Loucy (cell line): Measurements from ENCODE around the gene RNF182.
"Not testable (repeated sequence)": the region's sequence is repeated elsewhere in the genome, so short reads cannot be mapped to it uniquely, and the experiment has no call there.

Experiments used
- H2AFZ ChIP-seq: fragments of 200-600 bp; sonication (generic); 2 replicates; pipeline ENCODE4 v1.6.0; 2016; ENCODE audit warnings: antibody characterized with exemption, mild to moderate bottlenecking, low read length, moderate library complexity
- H3F3A ChIP-seq: fragments of 200-600 bp; 2 replicates; pipeline ENCODE4 v1.6.0; 2016; ENCODE audit warnings: antibody characterized with exemption, low read depth, mild to moderate bottlenecking
- H3K27me3 ChIP-seq: fragments of 200-600 bp; sonication (generic); 2 replicates; pipeline ENCODE4 v1.6.1; 2014; ENCODE audit warnings: low read length, mild to moderate bottlenecking; ENCODE audit not compliant: insufficient read depth, poor library complexity, severe bottlenecking
- H3K36me3 ChIP-seq: fragments of 200-600 bp; sonication (generic); 2 replicates; pipeline ENCODE4 v1.6.1; 2016; ENCODE audit warnings: low read length; ENCODE audit not compliant: insufficient read depth
- H3K4me1 ChIP-seq: fragments of 200-600 bp; sonication (generic); 2 replicates; pipeline ENCODE4 v1.5.1; 2014; ENCODE audit warnings: low read length, mild to moderate bottlenecking; ENCODE audit not compliant: insufficient read depth, poor library complexity, severe bottlenecking
- H3K4me2 ChIP-seq: fragments of 200-600 bp; sonication (generic); 2 replicates; pipeline ENCODE4 v1.6.0; 2014; ENCODE audit warnings: antibody characterized with exemption, low read length, low read depth, mild to moderate bottlenecking; ENCODE audit not compliant: poor library complexity, severe bottlenecking
- H3K4me3 ChIP-seq: fragments of 200-600 bp; sonication (generic); 2 replicates; pipeline ENCODE4 v1.5.1; 2014; ENCODE audit warnings: low read length, mild to moderate bottlenecking, mixed read lengths; ENCODE audit not compliant: poor library complexity, severe bottlenecking
- H3K79me2 ChIP-seq: fragments of 200-600 bp; sonication (generic); 2 replicates; pipeline ENCODE4 v1.6.1; 2014; ENCODE audit warnings: low read length; ENCODE audit not compliant: insufficient read depth
- H3K9ac ChIP-seq: fragments of 200-600 bp; sonication (generic); 2 replicates; pipeline ENCODE4 v1.6.0; 2014; ENCODE audit warnings: mild to moderate bottlenecking, low read depth, low read length, moderate library complexity; ENCODE audit not compliant: poor library complexity, severe bottlenecking
- H3K9me2 ChIP-seq: fragments of 200-600 bp; sonication (generic); replicated peaks from 2 replicates; pipeline ENCODE4 v1.6.1; 2016; ENCODE audit warnings: low read depth, low read length, mixed read lengths
- H3K9me3 ChIP-seq: fragments of 200-600 bp; sonication (generic); 2 replicates; pipeline ENCODE4 v1.6.1; 2014; ENCODE audit warnings: mild to moderate bottlenecking, antibody characterized with exemption, low read length, low read depth; ENCODE audit not compliant: insufficient read depth
- H4K20me1 ChIP-seq: fragments of 200-600 bp; sonication (generic); 2 replicates; pipeline ENCODE4 v1.6.0; 2014; ENCODE audit warnings: antibody characterized with exemption, low read length, mild to moderate bottlenecking; ENCODE audit not compliant: insufficient read depth, poor library complexity, severe bottlenecking
- EZH2phosphoT487 ChIP-seq: fragments of 200-600 bp; IDR thresholded peaks from 2 replicates; pipeline ENCODE4 v1.6.1; 2018; ENCODE audit warnings: antibody characterized with exemption, mild to moderate bottlenecking, moderate library complexity, borderline replicate concordance
- TF ChIP-seq, protein P1 (sequence below): fragments of 200-600 bp; sonication (generic); conservative IDR thresholded peaks from 2 replicates; pipeline ENCODE4 v1.5.1; 2014; ENCODE audit warnings: mild to moderate bottlenecking, antibody characterized with exemption, low read length

The RNF182 gene

DNA sequence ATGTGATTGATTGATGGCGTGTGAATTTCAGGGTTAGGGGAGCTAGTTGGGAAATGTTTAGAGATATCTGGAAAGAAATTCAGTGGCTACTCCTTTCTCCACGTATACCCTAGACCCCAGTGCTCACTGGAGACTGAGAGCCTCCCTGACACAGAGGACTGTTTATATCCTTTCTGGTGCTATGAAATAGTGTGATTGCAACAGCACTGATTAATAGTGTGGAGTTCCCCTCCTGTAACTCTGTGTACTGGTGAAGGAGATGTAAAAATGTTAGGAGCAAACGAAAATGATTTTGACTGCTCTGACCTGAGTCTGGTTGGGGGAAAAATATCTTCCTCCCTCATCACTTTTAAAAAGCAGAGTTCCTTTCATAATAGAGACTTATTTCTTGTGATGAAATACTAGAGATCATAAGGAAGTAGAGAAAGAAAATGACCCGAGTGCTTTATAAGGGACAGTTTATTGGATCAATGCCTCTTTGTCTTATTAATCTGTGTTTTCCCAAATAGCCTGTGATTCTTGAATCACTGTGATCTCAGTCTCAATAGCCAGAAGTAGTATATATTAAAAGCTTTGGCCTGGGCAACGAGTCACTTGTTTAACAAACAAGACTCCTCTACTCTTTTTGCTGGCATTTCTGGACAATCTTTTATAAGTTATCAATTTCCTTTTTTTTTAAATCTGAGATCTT, 92.3 kb downstream of the RNF182 start:
- Histone ChIP-seq H3K27me3 (no peaks in the 10 kb centered on the region), H3K4me2 (no peak overlapping the region), H3K36me3 (no peaks in the 10 kb centered on the region), H3K9ac (no peak overlapping the region), H3K9me3 (no peaks in the 10 kb centered on the region), H2AFZ (no peak overlapping the region), H3K79me2 (no peaks in the 10 kb centered on the region), H3K9me2 (no peaks in the 10 kb centered on the region), H3F3A (no peaks in the 10 kb centered on the region), H3K4me3 (no peak overlapping the region), H4K20me1 (no peaks in the 10 kb centered on the region), H3K4me1 (no peaks in the 10 kb centered on the region)
- TF ChIP-seq, protein P1, sequence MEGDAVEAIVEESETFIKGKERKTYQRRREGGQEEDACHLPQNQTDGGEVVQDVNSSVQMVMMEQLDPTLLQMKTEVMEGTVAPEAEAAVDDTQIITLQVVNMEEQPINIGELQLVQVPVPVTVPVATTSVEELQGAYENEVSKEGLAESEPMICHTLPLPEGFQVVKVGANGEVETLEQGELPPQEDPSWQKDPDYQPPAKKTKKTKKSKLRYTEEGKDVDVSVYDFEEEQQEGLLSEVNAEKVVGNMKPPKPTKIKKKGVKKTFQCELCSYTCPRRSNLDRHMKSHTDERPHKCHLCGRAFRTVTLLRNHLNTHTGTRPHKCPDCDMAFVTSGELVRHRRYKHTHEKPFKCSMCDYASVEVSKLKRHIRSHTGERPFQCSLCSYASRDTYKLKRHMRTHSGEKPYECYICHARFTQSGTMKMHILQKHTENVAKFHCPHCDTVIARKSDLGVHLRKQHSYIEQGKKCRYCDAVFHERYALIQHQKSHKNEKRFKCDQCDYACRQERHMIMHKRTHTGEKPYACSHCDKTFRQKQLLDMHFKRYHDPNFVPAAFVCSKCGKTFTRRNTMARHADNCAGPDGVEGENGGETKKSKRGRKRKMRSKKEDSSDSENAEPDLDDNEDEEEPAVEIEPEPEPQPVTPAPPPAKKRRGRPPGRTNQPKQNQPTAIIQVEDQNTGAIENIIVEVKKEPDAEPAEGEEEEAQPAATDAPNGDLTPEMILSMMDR, result no peak
- no peak for TF ChIP-seq EZH2phosphoT487

DNA sequence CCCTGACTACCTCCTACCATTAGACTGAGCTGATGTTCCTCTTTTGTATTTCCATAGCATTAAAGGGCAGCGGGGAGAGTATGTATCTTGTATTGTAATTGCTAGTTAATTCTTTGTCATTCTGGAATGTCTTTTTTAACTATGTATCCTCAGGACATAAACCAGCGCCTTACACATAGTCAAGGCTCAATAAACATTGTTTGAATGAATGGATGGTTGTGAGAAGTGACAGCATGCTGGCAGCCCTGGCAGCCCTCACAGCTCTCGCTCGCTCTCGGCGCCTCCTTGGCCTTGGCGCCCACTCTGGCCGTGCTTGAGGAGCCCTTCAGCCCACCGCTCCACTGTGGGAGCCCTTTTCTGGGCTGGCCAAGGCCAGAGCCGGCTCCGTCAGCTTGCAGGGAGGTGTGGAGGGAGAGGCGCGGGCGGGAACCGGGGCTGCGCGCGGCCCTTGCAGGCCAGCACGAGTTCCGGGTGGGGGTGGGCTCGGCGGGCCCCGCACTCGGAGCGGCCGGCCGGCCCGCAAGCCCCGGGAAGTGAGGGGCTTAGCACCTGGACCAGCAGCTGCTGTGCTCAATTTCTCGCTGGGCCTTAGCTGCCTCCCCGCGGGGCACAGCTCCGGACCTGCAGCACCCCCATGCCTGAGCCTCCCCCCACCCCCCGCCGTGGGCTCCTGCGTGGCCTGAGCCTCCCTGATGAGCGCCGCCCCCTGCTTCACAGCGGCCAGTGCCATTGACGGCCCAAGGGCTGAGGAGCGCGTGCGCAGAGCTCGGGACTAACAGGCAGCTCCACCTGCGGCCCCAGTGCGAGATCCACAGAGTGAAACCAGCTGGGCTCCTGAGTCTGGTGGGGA, 93.1 kb downstream of the RNF182 start:
- Histone ChIP-seq H3K36me3 (no peaks in the 10 kb centered on the region), H3K4me1 (no peaks in the 10 kb centered on the region), H4K20me1 (no peaks in the 10 kb centered on the region), H3K9ac (no peak overlapping the region), H3K4me2 (no peak overlapping the region), H2AFZ (no peak overlapping the region), H3K27me3 (no peaks in the 10 kb centered on the region), H3K4me3 (no peak overlapping the region), H3F3A (no peaks in the 10 kb centered on the region), H3K79me2 (no peaks in the 10 kb centered on the region), H3K9me2 (no peaks in the 10 kb centered on the region), H3K9me3 (no peaks in the 10 kb centered on the region)
- TF ChIP-seq, protein P1, result no peak
- TF ChIP-seq EZH2phosphoT487, result no peak

DNA sequence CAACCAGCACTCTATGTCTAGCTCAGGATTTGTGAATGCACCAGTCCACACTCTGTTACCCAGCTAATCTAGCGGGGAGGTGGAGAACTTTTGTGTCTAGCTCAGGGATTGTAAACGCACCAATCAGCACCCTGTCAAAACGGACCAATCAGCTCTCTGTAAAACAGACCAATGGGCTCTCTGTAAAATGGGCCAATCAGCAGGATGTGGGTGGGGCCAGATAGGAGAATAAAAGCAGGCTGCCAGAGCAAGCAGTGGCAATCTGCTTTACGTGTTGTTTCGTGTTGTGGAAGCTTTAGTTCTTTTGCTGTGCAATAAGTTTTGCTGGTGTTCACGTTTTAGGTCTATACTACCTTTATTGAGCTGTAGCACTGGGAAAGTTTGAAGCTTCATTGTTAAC, 93.8 kb downstream of the RNF182 start:
- H3K9ac ChIP-seq, result not testable (repeated sequence)

More for the DNA sequence above, 93.8 kb downstream of the RNF182 start:
- not testable (repeated sequence) for H3K27me3 ChIP-seq, H3F3A ChIP-seq, H2AFZ ChIP-seq, H4K20me1 ChIP-seq, H3K9me2 ChIP-seq, H3K4me3 ChIP-seq, H3K36me3 ChIP-seq, H3K79me2 ChIP-seq, H3K9me3 ChIP-seq, H3K4me2 ChIP-seq, H3K4me1 ChIP-seq
